CMK (cell line): ENCODE data around the gene UROC1.

Source experiments
- DNase-seq: peaks from one replicate; pipeline ENCODE4 v3.0.0-alpha.2; 2010; ENCODE audit warnings: low read depth

The UROC1 gene

GRCh38 chr3:126516152-126516935, 1.2 kb downstream of the UROC1 start:
- DNase-seq = no peak

- no peak for DNase-seq
Measured at GRCh38 chr3:126515066-126515706, 2.4 kb downstream of the UROC1 start.

- no peak for DNase-seq
Measured at GRCh38 chr3:126514161-126514560, 3.4 kb downstream of the UROC1 start.

GRCh38 chr3:126512916-126513650, 4.5 kb downstream of the UROC1 start:
- DNase-seq = no peak

- no peak for DNase-seq
Measured at GRCh38 chr3:126512026-126512425, 5.5 kb downstream of the UROC1 start.

- no peak for DNase-seq
Measured at GRCh38 chr3:126511291-126511690, 6.3 kb downstream of the UROC1 start.

GRCh38 chr3:126510308-126510910, 7.2 kb downstream of the UROC1 start:
- DNase-seq = no peak

GRCh38 chr3:126509597-126510307, 7.8 kb downstream of the UROC1 start:
- DNase-seq = no peak

- DNase-seq = no peak
Measured at GRCh38 chr3:126508564-126508964, 9.0 kb downstream of the UROC1 start.

- DNase-seq = no peak
Measured at GRCh38 chr3:126507886-126508285, 9.7 kb downstream of the UROC1 start.

- DNase-seq = no peak
Measured at GRCh38 chr3:126503701-126504100, 13.9 kb downstream of the UROC1 start.

GRCh38 chr3:126502656-126503055, 14.9 kb downstream of the UROC1 start:
- DNase-seq = no peak

GRCh38 chr3:126501736-126502135, 15.8 kb downstream of the UROC1 start:
- DNase-seq = no peak

GRCh38 chr3:126501054-126501453, 16.5 kb downstream of the UROC1 start:
- DNase-seq = no peak

- no peak for DNase-seq
Measured at GRCh38 chr3:126500016-126500415, 17.6 kb downstream of the UROC1 start.

GRCh38 chr3:126499401-126499800, 18.2 kb downstream of the UROC1 start:
- no peak for DNase-seq

- DNase-seq = no peak
Measured at GRCh38 chr3:126498929-126499328, 18.6 kb downstream of the UROC1 start.

- no peak for DNase-seq
Measured at GRCh38 chr3:126498461-126498860, 19.1 kb downstream of the UROC1 start.

GRCh38 chr3:126497956-126498355, 19.6 kb downstream of the UROC1 start:
- DNase-seq = no peak

- no peak for DNase-seq
Measured at GRCh38 chr3:126496894-126497850, 20.4 kb downstream of the UROC1 start.

- DNase-seq = no peak
Measured at GRCh38 chr3:126495786-126496185, 21.8 kb downstream of the UROC1 start.
